C4-2B (cell line): ENCODE measurements around the gene HHIPL1.

Experiments used
- H3K27ac ChIP-seq: fragments of 450-650 bp; 2 replicates; pipeline ENCODE4 v1.5.1; 2017
- ZFX ChIP-seq: fragments of 450-650 bp; IDR thresholded peaks from 2 replicates; pipeline ENCODE4 v1.6.1; 2017
- TF ChIP-seq, protein P1 (sequence below): fragments of 450-650 bp; conservative IDR thresholded peaks from 2 replicates; pipeline ENCODE4 v1.5.1; 2017; ENCODE audit warnings: mild to moderate bottlenecking

HHIPL1 gene

DNA sequence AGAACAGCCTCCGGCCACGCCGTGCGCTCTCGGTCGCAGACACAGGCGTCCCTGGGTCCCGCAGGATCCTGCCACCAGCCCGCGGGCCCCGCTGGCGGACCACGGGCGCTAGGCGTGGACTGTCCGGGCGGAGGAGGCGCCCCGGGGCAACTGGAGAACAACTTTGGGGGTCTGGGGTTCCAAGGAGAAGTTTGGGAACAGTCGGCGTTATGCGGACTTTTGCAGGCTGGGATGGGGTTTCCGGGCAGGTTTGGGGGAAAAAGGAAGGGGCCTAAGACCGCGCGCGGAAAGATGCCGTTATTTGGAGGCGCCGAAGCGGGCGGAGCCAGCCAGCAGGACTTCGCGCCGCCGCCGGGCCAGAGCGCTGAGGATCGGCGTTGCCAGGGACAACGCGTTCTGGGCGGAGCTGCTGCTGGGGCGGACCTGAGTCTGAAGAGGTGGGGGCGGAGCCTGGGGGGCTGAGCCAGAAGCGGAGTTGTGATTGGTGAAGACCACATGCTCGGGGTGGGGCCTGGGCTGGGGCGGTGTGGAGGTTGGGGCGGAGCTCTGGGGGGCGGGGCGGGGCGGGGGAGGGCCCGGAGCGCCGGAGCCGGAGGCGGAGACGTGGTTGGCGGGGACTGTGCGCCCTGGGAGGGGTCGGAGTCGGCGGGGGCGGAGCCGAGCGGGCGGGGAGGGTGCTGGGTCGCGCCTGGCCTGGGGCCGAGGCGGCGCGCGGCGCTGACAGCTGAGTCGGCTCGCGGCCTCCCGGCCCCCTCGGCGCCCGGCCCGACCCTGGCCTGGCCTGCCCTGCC is 38.9 kb downstream of the HHIPL1 start, which contains the start of gene CYP46A1:
Gene CYP46A1, plus strand, starts transcription at position 680 of the 791 bp plus-strand sequence. CDS start 120 bp downstream, outside the sequence.
- TF ChIP-seq ZFX, result no peak
- TF ChIP-seq, protein P1, sequence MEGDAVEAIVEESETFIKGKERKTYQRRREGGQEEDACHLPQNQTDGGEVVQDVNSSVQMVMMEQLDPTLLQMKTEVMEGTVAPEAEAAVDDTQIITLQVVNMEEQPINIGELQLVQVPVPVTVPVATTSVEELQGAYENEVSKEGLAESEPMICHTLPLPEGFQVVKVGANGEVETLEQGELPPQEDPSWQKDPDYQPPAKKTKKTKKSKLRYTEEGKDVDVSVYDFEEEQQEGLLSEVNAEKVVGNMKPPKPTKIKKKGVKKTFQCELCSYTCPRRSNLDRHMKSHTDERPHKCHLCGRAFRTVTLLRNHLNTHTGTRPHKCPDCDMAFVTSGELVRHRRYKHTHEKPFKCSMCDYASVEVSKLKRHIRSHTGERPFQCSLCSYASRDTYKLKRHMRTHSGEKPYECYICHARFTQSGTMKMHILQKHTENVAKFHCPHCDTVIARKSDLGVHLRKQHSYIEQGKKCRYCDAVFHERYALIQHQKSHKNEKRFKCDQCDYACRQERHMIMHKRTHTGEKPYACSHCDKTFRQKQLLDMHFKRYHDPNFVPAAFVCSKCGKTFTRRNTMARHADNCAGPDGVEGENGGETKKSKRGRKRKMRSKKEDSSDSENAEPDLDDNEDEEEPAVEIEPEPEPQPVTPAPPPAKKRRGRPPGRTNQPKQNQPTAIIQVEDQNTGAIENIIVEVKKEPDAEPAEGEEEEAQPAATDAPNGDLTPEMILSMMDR, result no peak
- H3K27ac ChIP-seq, result peak within 1 kb of the TSS; percentile 63

DNA sequence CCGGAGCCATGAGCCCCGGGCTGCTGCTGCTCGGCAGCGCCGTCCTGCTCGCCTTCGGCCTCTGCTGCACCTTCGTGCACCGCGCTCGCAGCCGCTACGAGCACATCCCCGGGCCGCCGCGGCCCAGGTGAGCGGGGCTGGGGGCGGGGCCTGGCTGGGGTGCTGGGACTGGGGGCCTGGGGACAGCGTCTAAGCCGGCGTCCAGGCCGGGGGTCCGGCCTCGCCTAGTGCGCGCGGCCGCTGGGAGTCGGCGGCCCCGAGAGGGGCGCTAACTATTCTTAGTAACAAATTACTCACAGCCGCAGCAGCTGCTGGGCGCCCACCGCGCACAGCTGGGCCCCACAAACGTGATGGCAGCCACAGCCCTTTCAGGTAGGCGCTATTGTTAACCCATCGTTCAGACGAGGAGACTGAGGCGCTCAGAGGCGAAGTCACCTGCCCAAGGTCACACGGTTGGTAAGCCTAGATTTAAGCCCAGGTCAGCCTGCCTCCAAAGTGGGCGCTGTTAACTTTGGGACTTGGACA is 39.5 kb downstream of the HHIPL1 start:
- TF ChIP-seq, protein P1, result no peak
- peak; percentile 49; the same call in 1 of the 2 replicates for TF ChIP-seq ZFX
- H3K27ac ChIP-seq, result peak overlapping the region; percentile 43

DNA sequence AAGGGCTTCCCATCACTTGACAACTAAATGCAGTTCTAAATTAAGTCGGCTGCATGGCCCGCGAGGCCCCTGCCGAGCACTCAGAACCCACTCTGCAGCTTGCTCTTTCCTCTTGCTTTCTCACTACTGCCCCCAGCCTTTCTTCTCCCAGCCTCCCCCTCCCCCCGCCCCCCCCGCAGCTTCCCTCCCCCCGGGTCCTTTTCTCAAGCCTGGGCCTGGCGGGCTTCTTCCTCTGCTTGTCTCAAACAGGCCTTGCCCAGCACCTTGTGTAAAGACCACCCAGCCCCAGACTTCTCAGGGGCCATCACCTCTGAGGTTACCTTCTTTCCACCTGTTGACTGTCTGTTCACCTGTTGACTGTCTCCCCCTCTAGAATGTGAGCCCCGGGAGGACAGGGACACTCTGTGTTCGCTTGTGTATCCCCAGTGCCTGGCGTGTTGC is 40.2 kb downstream of the HHIPL1 start:
- no peak overlapping the region for H3K27ac ChIP-seq
- TF ChIP-seq ZFX, result no peak
- TF ChIP-seq, protein P1, result no peak

DNA sequence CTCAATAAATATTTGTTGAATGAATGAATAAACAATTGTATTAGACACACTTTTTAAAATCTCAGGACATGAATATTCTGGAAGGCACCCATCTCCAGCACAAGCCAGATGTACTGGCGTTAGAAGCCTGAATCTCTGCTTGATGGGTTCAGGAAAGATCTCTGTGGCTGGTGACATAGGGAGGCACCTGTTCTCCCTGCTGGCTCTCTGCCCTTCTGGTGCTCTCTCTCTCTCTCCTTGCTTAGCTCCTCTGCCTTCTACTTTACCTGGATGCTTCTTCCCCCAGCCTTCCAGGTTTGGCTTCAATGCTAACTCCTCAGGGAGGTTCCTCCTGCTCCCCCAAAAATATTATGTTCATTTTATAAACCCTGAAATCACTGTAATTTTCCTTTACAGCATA is 40.7 kb downstream of the HHIPL1 start:
- TF ChIP-seq ZFX, result no peak
- TF ChIP-seq, protein P1, result no peak
- no peak overlapping the region for H3K27ac ChIP-seq

DNA sequence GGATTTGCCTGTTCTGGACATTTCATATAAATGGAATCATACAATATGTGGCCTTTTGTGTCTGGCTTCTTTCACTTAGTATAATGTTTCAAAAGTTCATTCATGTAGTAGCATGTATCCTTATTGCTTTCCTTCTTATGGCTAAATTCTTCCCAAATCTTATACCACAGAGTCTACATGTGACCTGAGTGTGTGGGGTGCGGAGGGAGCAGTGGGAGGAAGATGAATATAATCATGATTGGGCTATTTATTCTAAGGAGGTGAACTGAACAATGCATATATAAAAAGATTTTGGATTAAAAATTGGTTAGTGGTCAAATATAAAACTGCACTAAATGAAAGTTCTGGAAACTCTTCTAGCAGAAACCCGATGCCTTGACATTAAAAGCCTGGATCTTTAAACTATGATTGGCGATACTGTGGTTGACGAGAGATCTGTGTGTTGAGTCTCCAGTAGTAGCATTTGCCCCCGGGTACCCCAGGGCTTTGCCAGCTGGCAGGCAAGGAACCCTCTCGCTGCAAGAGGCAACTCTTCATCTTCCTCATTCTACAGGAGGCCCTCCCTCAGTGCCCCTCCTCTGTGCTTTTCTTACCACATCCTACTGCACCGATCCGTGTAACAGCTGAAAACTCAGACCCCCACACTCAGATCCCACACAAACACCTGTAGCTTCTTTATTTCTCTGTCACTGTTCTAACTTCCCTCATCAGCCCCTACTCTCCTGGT is 41.8 kb downstream of the HHIPL1 start:
- no peak overlapping the region for H3K27ac ChIP-seq
- TF ChIP-seq ZFX, result no peak
- TF ChIP-seq, protein P1, result no peak

DNA sequence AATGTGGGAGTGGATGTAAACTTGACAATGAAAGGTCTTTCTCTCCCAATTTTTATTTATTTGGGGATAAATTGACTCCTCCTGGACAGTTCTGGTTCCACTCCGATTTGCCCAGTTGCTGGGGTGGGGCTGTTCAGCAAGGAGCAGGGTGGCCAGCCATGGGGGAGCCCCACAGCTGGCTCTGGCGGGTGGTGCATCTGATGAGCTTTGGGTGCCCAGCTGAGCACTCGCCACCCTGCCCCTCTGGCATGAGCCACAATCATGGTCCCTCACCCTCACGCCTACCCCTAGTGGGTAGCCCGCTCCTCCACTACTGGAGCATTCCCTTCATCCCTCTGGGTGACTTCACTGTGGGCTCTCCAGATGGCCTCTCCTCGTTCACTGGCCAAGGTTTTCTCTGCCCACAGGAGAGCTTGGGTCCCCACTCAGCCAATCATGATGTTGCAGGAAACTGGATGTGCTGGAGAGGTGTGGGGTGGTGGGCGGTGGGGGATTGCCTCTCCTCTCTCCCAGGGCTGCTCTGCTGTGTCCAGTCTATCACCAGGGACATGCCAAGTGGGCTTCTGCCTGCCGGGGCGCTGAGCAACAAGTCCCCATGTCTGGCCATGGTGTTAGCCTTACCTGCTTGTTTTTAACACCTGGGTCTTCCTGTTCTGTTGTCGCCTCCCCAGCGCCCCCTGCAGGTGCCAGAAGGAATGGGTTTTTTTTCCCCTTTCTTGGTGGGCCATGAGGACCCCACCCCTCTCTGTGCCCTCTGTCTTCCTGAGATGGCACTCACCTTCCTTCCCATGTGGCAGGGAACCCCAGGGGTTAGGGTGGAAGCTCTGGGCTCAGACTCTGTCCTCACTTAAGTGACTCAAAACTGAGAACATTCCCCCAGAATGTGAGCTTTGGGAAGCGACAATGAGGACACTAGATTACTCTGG is 42.6 kb downstream of the HHIPL1 start:
- no peak overlapping the region for H3K27ac ChIP-seq
- TF ChIP-seq ZFX, result no peak
- TF ChIP-seq, protein P1, result peak; percentile 94
